Measurements from ENCODE around the gene ZMYM3.
A peak's percentile ranks its signal among the peaks of the same experiment; 100 is the strongest.
"Not testable (repeated sequence)": the region's sequence is repeated elsewhere in the genome, so short reads cannot be mapped to it uniquely, and the experiment has no call there.

ZMYM3 gene

GRCh38 chrX:71285929-71286328 is 32.0 kb upstream of the ZMYM3 start:
- no peak overlapping the region for H3K9ac ChIP-seq
- H4K20me1 ChIP-seq (ENCODE audit: insufficient read depth), result peaks cover 21% of the 10 kb centered on the region; the same call in 1 of the 2 replicates
- no peak overlapping the region for H3K27ac ChIP-seq
- no peak overlapping the region for H3K4me3 ChIP-seq (IDR thresholded peaks at IDR 0.05; ENCODE audit: insufficient read depth, low read depth, low read length)
- H3K79me2 ChIP-seq (ENCODE audit: insufficient read depth, low read depth), result peaks cover 69% of the 10 kb centered on the region
- H3K4me1 ChIP-seq (ENCODE audit: low read depth, poor library complexity, severe bottlenecking), result peaks cover 31% of the 10 kb centered on the region
- no peak overlapping the region for H2AFZ ChIP-seq (ENCODE audit: low read depth)
- no peaks in the 10 kb centered on the region for H3K36me3 ChIP-seq (ENCODE audit: insufficient read depth)
- no peak for TF ChIP-seq CTCF (conservative IDR thresholded peaks at IDR 0.05; ENCODE audit: low read depth, low read length)
- no peaks in the 10 kb centered on the region for H3K27me3 ChIP-seq (ENCODE audit: insufficient read depth, low read depth)
- peak overlapping the region; percentile 83 for H3K4me2 ChIP-seq

GRCh38 chrX:71283403-71284143 is 29.6 kb upstream of the ZMYM3 start, which contains the start of gene NONO:
Gene NONO, plus strand, starts transcription at chrX:71283635. Its CDS starts 7,003 bp downstream, at chrX:71290638.
- H2AFZ ChIP-seq (ENCODE audit: low read depth), result peak within 1 kb of the TSS; percentile 83
- peaks cover 31% of the 10 kb centered on the region for H3K4me1 ChIP-seq (ENCODE audit: low read depth, poor library complexity, severe bottlenecking)
- H3K79me2 ChIP-seq (ENCODE audit: insufficient read depth, low read depth), result peaks cover 48% of the 10 kb centered on the region

GRCh38 chrX:71282514-71283402 is 28.8 kb upstream of the ZMYM3 start:
- peaks cover 41% of the 10 kb centered on the region for H3K79me2 ChIP-seq (ENCODE audit: insufficient read depth, low read depth)
- peak overlapping the region; percentile 79 for H3K27ac ChIP-seq
- TF ChIP-seq CTCF (conservative IDR thresholded peaks at IDR 0.05; ENCODE audit: low read depth, low read length), result no peak
- no peaks in the 10 kb centered on the region for H3K27me3 ChIP-seq (ENCODE audit: insufficient read depth, low read depth)
- H3K9ac ChIP-seq, result peak overlapping the region; percentile 92
- H3K4me3 ChIP-seq (IDR thresholded peaks at IDR 0.05; ENCODE audit: insufficient read depth, low read depth, low read length), result no peak overlapping the region
- peak overlapping the region; percentile 83 for H2AFZ ChIP-seq (ENCODE audit: low read depth)
- H4K20me1 ChIP-seq (ENCODE audit: insufficient read depth), result peaks cover 18% of the 10 kb centered on the region; the same call in 1 of the 2 replicates
- H3K36me3 ChIP-seq (ENCODE audit: insufficient read depth), result no peaks in the 10 kb centered on the region
- H3K4me2 ChIP-seq, result peak overlapping the region; percentile 81
- H3K4me1 ChIP-seq (ENCODE audit: low read depth, poor library complexity, severe bottlenecking), result peaks cover 31% of the 10 kb centered on the region

More at GRCh38 chrX:71283403-71284143, 29.6 kb upstream of the ZMYM3 start, which contains the start of gene NONO:
- no peak for TF ChIP-seq CTCF (conservative IDR thresholded peaks at IDR 0.05; ENCODE audit: low read depth, low read length)
- no peaks in the 10 kb centered on the region for H3K36me3 ChIP-seq (ENCODE audit: insufficient read depth)
- peaks cover 18% of the 10 kb centered on the region; the same call in 1 of the 2 replicates for H4K20me1 ChIP-seq (ENCODE audit: insufficient read depth)
- H3K4me3 ChIP-seq (IDR thresholded peaks at IDR 0.05; ENCODE audit: insufficient read depth, low read depth, low read length), result no peak within 1 kb of the TSS
- H3K4me2 ChIP-seq, result peak within 1 kb of the TSS; percentile 83
- H3K27me3 ChIP-seq (ENCODE audit: insufficient read depth, low read depth), result no peaks in the 10 kb centered on the region
- peak within 1 kb of the TSS; percentile 92 for H3K9ac ChIP-seq
- H3K27ac ChIP-seq, result peak within 1 kb of the TSS; percentile 79

GRCh38 chrX:71281300-71281699 is 27.4 kb upstream of the ZMYM3 start:
- H3K4me2 ChIP-seq; H3K27ac ChIP-seq; H3K27me3 ChIP-seq (ENCODE audit: insufficient read depth, low read depth); H3K36me3 ChIP-seq (ENCODE audit: insufficient read depth); H3K9ac ChIP-seq; H3K4me3 ChIP-seq (IDR thresholded peaks at IDR 0.05; ENCODE audit: insufficient read depth, low read depth, low read length); H2AFZ ChIP-seq (ENCODE audit: low read depth): not testable (repeated sequence)
- peaks cover 27% of the 10 kb centered on the region for H3K79me2 ChIP-seq (ENCODE audit: insufficient read depth, low read depth)
- H4K20me1 ChIP-seq (ENCODE audit: insufficient read depth), result peaks cover 12% of the 10 kb centered on the region; the same call in 1 of the 2 replicates
- peaks cover 18% of the 10 kb centered on the region for H3K4me1 ChIP-seq (ENCODE audit: low read depth, poor library complexity, severe bottlenecking)

GRCh38 chrX:71272313-71272712 is 18.4 kb upstream of the ZMYM3 start:
- H3K4me3 ChIP-seq (IDR thresholded peaks at IDR 0.05; ENCODE audit: insufficient read depth, low read depth, low read length); H3K9ac ChIP-seq; H3K27ac ChIP-seq; H3K79me2 ChIP-seq (ENCODE audit: insufficient read depth, low read depth); H4K20me1 ChIP-seq (ENCODE audit: insufficient read depth); H3K27me3 ChIP-seq (ENCODE audit: insufficient read depth, low read depth); H3K4me2 ChIP-seq; H2AFZ ChIP-seq (ENCODE audit: low read depth); H3K36me3 ChIP-seq (ENCODE audit: insufficient read depth); H3K4me1 ChIP-seq (ENCODE audit: low read depth, poor library complexity, severe bottlenecking): not testable (repeated sequence)

All from KMS-11 (cell line).